Type B pancreatic cell (in vitro differentiated cells): Measurements from ENCODE around the gene KNTC1. TPM values are rescaled to one million over a fixed set of nuclear protein-coding genes. Genes with fewer than 3 reads are reported as not detected.

Experiments
- DNase-seq: peaks from one replicate; pipeline ENCODE4 v3.0.0; 2021; ENCODE audit warnings: mixed read lengths; ENCODE audit not compliant: unreplicated experiment; ENCODE audit errors: extremely low spot score
- H3K27ac Mint-ChIP-seq: 2 replicates; pipeline ENCODE4 v1.8.0; 2021; ENCODE audit warnings: mild to moderate bottlenecking, mixed read lengths
- H3K27me3 Mint-ChIP-seq: 2 replicates; pipeline ENCODE4 v1.8.0; 2021; ENCODE audit warnings: mixed read lengths
- H3K36me3 Mint-ChIP-seq: 2 replicates; pipeline ENCODE4 v1.8.0; 2021; ENCODE audit warnings: mixed read lengths
- H3K4me1 Mint-ChIP-seq: one replicate; pipeline ENCODE4 v1.8.0; 2021; ENCODE audit warnings: mixed read lengths; ENCODE audit not compliant: unreplicated experiment
- H3K4me3 Mint-ChIP-seq: 2 replicates; pipeline ENCODE4 v1.8.0; 2021; ENCODE audit warnings: mild to moderate bottlenecking, mixed read lengths
- H3K9me3 Mint-ChIP-seq: 2 replicates; pipeline ENCODE4 v1.8.0; 2021; ENCODE audit warnings: mixed read lengths
- total RNA-seq: library from RNA; stranded (reverse); gene quantifications from 2 replicates; pipeline ENCODE4 v1.2.1, GENCODE V29; 2021; ENCODE audit warnings: low replicate concordance
- TF ChIP-seq, protein P1 (sequence below): fragments of 200-600 bp; sonication (generic); conservative IDR thresholded peaks from 2 replicates; pipeline ENCODE4 v1.5.0; 2021; ENCODE audit warnings: antibody characterized with exemption, mild to moderate bottlenecking

KNTC1 gene
- total RNA-seq, 1 donor from 2014 or later, result 74.8 TPM

DNA sequence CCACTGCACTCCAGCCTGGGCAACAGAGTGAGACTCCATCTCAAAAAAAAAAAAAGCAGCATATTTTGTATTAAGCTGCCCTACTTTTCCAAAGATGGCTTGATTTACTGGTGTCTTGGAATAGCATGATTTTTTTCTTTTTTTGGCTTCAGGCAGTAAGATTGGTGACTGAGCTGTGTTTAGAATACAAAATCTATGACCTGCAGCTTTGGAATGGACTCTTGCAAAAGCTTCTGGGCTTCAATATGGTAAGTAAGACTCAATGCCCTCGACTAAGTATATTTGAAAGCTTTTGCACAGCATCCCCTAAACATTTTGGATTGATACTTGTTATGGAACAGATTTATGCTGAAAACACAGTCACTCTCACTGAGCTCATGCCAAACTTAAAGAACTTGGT lies 87.8 kb downstream of the KNTC1 start:
- H3K27ac Mint-ChIP-seq, result no peak overlapping the region
- TF ChIP-seq, protein P1, sequence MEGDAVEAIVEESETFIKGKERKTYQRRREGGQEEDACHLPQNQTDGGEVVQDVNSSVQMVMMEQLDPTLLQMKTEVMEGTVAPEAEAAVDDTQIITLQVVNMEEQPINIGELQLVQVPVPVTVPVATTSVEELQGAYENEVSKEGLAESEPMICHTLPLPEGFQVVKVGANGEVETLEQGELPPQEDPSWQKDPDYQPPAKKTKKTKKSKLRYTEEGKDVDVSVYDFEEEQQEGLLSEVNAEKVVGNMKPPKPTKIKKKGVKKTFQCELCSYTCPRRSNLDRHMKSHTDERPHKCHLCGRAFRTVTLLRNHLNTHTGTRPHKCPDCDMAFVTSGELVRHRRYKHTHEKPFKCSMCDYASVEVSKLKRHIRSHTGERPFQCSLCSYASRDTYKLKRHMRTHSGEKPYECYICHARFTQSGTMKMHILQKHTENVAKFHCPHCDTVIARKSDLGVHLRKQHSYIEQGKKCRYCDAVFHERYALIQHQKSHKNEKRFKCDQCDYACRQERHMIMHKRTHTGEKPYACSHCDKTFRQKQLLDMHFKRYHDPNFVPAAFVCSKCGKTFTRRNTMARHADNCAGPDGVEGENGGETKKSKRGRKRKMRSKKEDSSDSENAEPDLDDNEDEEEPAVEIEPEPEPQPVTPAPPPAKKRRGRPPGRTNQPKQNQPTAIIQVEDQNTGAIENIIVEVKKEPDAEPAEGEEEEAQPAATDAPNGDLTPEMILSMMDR, result no peak

DNA sequence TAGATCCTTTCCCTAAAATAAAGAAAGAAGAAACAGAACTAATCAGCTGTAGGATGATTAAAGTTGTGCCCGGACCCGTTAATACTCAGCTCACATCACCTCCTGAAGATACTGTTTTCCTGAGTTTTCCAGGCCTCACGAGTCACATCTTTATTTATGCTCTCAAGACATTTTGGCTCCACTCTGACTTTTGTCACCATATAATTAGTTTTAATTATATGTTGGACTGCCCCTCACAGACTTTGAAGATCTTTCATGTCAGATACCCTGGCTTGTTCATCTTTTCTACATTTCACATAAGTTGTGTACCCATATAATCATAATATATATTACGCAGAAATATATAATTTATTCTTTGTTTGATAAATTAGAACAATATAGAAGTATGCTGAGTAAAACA lies 88.7 kb downstream of the KNTC1 start:
- no peak overlapping the region for H3K4me3 Mint-ChIP-seq
- no peak for DNase-seq
- no peaks in the 10 kb centered on the region for H3K4me1 Mint-ChIP-seq
- peaks cover 19% of the 10 kb centered on the region for H3K36me3 Mint-ChIP-seq
- TF ChIP-seq, protein P1, result no peak
- no peaks in the 10 kb centered on the region for H3K9me3 Mint-ChIP-seq
- H3K27ac Mint-ChIP-seq, result no peak overlapping the region
- no peaks in the 10 kb centered on the region for H3K27me3 Mint-ChIP-seq

More for the DNA sequence above, 87.8 kb downstream of the KNTC1 start:
- Mint-ChIP-seq H3K9me3 (no peaks in the 10 kb centered on the region), H3K36me3 (peaks cover 13% of the 10 kb centered on the region), H3K4me1 (no peaks in the 10 kb centered on the region), H3K4me3 (no peak overlapping the region), H3K27me3 (no peaks in the 10 kb centered on the region)
- no peak for DNase-seq

DNA sequence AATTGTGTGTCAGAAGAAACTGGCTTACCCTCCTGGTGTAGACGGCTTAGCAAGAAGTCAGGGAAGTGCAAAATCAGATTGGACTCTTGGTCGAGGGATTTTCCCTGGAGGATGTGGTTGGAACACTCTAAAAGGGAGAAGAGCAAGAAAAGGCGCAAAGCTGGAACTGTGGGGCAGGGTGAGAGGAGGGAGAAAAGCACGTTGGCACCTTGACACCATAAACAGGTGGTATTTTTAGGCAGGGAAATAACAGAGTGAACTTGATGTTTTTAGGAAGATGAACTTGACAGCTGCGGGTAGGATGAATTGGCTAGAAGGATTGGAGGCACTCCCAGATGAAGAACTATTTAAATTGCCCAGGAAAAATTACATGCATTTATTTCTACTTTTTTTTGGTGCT lies 108.4 kb downstream of the KNTC1 start:
- Mint-ChIP-seq H3K4me3 (no peak overlapping the region), H3K27ac (no peak overlapping the region), H3K9me3 (no peaks in the 10 kb centered on the region), H3K36me3 (no peaks in the 10 kb centered on the region), H3K27me3 (no peaks in the 10 kb centered on the region), H3K4me1 (peaks cover 9% of the 10 kb centered on the region)
- no peak for DNase-seq
- TF ChIP-seq, protein P1, result no peak

DNA sequence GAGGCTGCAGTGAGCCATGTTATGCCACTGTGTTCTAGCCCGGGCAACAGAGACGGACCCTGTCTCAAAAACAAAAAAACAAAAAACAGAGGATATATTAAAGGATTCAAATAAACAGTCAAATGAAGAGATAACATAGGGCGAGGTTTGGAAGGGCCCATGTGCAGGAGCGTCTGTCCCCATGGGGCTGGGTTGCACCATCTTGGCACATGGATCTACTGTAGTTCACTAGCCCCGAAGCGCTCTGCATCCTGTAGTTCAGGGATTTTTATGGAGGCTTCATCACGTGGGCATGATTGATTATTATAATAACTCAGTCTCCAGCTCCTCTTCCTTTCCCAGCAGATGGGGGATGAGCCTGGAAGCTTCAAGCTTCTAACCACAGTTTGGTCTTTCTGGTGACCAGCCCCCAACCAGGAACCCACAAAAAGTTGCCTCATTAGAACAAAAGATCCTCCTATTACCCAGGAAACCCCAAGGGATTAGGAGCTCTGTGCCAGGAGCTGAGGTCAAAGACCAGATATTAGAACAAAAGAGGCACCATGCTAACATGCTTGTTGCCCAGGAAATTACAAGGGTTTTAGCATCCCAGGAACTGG lies 116.3 kb downstream of the KNTC1 start:
- peaks cover 15% of the 10 kb centered on the region for H3K4me1 Mint-ChIP-seq
- no peak for DNase-seq
- TF ChIP-seq, protein P1, result no peak
- H3K9me3 Mint-ChIP-seq, result no peaks in the 10 kb centered on the region
- H3K27me3 Mint-ChIP-seq, result no peaks in the 10 kb centered on the region
- no peak overlapping the region for H3K27ac Mint-ChIP-seq
- H3K4me3 Mint-ChIP-seq, result no peak overlapping the region
- H3K36me3 Mint-ChIP-seq, result no peaks in the 10 kb centered on the region

DNA sequence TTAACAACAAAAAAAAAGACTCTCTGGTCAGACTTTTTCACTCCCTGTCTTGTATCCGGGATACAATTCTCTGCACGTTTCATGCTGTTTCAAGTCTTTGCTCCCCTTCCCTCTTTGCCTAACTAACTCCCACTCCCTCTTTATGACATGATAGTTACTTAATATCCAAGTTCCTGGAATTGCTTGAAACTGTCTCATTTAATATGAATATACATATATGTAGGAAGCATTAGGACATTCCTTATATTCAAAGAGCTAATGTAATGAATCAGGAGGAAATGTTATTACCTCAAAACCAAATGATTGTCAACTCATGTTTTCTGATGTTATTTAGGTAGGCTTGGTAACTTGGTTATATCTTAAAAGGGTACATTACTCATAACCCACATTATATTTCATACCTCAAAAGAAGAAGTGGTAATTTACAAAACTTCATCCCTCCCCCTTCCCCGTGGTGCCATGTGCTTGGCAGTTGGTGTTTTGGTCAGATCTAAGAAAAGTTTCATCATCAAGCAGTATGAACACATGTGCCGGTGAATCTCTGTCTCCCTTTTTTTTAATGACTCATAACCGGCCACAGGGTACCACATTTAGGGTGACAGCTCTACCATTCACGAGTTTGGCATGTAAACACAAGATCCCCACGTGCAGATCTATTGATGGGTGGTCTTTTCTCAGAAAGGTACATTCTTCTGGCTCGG lies 119.6 kb downstream of the KNTC1 start:
- TF ChIP-seq, protein P1, result no peak
- no peak overlapping the region for H3K27ac Mint-ChIP-seq
- H3K36me3 Mint-ChIP-seq, result no peaks in the 10 kb centered on the region
- no peaks in the 10 kb centered on the region for H3K9me3 Mint-ChIP-seq
- peaks cover 12% of the 10 kb centered on the region for H3K4me1 Mint-ChIP-seq
- DNase-seq, result no peak
- H3K4me3 Mint-ChIP-seq, result no peak overlapping the region
- H3K27me3 Mint-ChIP-seq, result no peaks in the 10 kb centered on the region
